DMS153 (cell line): Measurements from ENCODE around the gene IL1RAPL1.
"Not testable (repeated sequence)": the region's sequence is repeated elsewhere in the genome, so short reads cannot be mapped to it uniquely, and the experiment has no call there.

ENCODE experiments used
- DNase-seq: peaks from one replicate; lab custom pipeline; 2025; lab: John Stamatoyannopoulos, UW

Gene IL1RAPL1

DNA sequence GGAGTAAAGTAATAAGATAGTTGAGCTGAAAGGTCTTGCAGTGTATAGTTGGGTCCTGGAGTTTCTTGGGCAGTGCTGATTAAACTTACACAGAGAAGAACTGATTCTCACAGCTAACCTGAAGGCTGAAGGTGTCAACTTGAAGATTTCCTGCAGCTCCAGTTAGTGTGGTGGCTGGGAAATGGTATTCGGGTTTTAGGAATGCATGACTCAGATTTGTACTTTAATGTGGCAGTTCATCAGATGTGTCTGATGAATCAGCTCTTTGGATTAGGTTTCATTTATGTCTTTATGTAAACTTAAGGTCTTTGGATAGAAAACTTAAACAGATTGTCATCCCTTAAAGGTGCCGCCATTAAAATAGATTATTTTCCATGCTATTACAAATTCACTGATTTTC, 200.0 kb downstream of the IL1RAPL1 start:
- no peak for DNase-seq

DNA sequence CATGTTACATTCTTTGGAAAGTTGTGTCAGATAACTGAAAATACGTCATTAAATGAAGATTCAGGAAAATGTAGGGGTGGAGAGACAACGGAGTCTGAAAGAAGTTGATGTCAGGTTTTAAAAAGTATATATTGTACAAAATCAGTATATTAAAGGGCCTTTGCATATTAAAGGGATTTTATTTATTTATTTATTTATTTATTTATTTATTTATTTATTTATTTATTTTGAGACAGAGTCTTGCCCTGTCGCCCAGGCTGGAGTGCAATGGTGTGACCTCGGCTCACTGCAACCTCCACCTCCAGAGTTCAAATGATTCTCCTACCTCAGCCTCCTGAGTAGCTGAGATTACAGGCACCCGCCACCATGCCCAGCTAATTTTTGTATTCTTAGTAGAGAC, 213.4 kb downstream of the IL1RAPL1 start:
- DNase-seq, result not testable (repeated sequence)

DNA sequence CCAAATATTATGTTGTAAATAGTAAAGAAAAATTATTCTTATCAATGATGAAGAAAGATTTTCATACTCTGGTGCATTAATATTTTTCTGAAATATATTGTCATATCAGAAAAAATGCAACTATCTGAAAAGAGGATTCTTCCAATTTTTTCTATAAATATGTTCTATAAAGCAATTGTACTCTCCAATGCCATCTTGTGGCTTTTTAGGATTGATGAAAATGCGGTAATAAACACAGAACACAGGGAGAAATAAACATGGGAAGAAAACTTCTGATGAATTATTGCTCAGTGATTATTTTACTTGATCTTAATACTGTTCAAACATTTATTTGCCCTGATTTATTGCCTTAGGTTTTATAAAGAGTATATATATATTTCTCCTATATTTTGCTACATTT, 215.4 kb downstream of the IL1RAPL1 start:
- DNase-seq, result no peak

DNA sequence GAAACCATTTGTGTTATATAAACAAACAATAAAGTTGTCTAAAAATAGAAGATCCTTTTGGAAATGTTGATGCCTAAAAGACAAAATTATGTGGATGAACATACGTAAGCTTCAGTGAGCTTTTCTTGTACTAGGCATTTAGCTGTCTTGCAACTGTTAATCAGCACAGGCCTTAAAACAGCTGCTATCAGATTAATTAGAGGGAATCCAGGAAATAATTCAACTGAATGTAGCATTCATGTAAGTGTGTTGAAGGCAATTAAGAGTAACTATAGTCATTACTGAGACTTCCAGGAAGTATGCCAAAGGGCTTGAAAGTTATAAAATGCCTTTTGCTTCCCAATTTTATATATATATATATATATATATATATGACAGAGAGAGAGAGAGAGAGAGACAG, 248.7 kb downstream of the IL1RAPL1 start:
- DNase-seq, result no peak

DNA sequence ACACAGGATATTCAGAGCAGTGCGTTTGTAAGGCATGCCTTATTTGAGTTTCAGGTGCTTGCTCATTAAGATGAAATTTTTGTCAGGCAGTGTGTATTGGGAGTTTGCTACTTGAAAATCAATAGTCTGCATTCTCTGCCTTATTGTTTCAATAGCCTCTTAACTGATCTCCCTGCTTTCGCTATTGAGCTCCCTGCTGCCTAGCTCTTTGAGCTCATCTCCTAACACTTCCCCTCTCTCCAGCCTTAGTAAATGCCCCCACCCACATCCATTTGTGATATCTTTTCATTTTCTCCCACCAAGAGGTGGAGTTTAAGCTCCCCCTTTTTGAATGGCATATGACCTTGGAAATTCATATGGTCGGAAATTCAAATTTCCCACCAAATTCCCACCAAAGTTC, 256.6 kb downstream of the IL1RAPL1 start:
- DNase-seq, result no peak

DNA sequence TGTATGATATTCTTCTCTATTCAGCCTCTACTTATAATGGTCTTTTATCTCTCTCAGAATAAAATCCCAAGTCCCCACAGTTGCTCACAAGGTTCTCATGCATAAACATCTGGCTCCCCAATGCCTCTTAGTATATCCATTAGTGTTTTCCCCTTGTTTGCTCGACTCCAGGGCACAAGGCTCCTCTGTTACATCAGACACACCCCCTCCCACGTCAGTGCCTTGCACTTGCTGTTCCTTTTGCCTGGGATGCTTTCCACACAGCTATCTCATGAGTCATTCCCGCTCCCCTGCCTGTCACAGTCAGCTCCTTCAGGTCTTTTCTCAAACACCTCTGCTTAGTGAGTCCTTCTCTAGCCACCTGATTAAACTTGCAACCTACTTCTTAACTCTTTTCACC, 260.2 kb downstream of the IL1RAPL1 start:
- DNase-seq, result no peak

DNA sequence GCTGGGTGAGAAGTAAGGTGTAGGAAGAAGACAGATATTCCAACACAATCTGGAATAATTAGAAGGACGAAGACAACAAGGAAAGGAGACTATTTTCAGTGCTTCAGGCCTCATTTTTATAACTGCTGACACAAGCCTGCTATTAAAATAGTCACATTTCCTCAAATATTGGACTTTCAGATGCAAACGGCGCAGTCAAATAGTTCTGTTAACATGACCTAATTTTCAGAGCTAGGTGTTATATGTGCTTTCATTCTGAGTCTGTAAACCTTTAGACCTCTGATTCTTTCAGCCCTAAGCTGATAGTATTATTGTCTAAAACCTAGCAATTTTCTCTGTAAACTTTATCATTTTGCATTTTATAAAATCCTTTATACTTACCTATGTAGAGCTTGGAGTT, 261.5 kb downstream of the IL1RAPL1 start:
- no peak for DNase-seq

DNA sequence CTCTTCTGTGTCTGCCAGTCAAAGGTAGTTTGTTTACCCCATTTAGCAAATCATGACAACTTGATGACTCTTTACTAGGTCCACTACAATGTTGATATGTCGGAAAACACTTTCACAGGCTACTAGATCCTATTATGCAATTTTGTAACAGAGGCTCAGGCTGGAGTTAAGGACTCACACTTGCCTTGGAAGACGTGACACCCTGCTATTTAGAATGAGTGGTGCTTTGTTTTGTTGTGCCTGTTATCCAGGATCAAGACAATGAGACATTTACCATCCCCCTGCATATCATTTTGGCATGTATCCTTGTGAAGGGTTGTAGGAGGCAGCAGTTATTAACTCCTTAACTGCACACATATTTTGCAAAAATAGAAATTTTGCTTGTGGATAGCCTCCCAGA, 263.7 kb downstream of the IL1RAPL1 start:
- no peak for DNase-seq

DNA sequence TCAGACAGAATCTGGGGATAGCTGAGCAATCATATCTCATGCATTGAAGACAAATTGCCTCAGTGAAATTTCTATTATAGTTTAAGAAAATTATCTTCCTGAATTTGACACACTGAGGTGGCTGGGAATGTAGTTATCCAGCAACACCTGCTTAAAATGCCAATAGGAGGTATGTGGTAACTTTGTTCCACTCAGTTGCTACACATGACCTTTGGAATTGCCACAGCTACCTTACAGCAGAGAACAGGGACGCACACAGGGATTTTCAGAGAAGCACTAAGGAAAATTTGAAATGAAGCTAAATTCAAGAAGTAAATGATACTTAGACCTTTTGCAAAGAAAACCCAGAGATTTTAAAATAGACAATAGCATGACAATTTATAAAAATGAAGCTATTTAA, 264.6 kb downstream of the IL1RAPL1 start:
- DNase-seq, result no peak

DNA sequence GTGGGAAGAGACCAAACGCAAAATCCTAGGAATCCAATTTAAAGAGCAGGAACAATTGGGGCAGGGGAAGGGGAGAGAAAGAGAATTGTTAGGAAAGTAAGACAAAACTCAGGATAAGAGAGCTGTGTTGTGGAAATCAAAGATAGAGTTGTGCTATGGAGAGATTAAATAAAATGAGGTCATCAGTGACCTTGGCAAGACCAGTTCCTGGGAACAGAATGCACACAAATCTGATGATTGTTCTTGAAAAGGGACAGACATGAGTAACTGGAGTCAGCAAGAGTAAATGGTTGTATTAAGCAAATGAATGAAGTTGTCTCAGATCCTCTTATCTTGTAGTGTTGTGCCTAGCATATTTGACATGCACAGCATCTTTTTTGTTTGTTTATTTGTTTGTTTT, 267.4 kb downstream of the IL1RAPL1 start:
- DNase-seq, result no peak

DNA sequence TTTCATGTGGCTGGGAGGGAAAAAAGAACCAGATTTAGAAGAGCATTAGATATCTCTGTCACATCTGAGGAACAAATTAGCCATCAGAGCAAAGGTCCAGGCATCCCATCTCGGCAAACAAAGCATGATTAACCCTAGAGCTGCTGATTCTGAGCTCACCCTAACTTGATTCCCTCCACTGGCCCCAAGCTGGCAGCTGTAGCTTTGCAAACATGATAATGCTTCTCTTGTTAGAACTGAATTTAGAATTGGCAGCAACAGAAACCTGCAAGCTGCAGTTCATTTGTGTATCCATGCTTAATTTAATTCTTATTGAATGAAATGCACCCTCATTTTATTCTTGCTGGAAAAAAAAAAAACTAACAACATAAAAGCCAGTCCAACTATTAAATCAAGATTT, 289.2 kb downstream of the IL1RAPL1 start:
- DNase-seq, result no peak

DNA sequence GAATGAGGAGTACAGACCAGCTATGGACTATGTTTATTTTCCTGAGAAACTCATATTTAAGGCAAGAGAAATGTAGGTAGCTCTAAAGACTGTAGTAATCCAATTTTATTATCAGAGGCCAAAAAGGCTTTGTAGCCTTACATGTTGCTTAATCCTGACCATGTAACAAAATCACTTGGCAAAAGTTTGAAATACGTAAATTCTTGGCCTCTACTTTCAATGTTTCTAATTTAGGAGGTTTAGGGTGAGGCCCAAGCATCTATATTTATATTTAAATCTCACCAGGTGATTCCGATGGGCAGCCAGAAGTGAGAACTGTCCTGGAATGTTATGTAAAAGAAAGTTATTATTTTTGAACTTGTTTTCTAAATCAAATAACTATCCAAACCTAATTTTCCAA, 289.7 kb downstream of the IL1RAPL1 start:
- no peak for DNase-seq

DNA sequence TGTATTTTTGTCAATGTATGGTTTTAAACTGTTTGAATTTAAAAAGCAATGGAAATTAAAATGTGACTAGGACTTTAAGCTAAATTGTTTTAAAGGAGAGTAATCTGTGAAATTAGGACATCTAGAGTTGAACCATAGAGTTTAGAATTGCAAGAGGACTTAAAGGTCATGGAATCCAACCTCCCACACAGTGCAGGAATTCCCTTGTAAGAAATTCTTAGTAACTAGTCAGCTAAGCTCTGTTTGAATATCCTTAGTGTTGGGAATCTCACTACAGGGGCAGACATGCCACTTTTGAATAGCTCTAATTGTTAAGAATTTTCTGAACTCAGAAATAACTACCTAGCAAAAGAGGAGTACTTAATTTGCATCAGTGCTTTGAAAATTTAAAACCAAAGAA, 292.9 kb downstream of the IL1RAPL1 start:
- no peak for DNase-seq

DNA sequence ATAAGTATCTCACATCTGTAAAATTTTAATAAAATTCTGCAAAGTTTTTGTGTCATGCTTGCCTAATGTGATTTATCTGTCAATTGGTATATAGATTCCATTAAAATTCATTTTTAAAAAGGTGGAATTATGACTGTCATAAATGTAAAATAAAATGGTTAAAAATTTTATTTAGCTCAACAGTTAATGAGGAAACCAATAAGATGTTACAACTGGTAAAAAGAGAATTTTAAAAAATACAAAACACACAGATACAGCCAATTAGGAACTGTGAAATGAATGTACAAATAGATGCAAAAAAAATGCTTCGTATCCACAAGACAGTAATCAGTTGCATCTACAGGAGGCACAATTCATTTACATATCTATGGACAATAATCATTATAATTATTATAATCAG, 297.6 kb downstream of the IL1RAPL1 start:
- DNase-seq, result no peak

DNA sequence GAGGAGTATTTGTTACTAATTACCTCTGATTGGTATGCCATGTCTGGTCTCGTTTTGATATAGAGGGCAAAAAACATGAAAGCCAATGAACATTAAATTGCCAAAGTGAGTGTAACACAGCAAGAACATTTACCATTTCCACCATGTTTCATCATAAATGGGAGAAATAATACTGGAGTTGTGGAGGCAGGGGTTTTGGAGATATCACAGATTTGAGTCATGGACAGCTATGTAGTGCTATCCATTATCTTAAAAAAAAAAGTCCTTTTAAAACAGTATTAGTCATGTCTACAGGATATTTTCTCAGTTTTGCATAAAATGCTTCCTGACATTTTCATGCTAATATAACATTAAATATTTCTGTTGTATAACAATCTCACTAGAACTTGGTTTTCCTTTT, 301.2 kb downstream of the IL1RAPL1 start:
- no peak for DNase-seq

DNA sequence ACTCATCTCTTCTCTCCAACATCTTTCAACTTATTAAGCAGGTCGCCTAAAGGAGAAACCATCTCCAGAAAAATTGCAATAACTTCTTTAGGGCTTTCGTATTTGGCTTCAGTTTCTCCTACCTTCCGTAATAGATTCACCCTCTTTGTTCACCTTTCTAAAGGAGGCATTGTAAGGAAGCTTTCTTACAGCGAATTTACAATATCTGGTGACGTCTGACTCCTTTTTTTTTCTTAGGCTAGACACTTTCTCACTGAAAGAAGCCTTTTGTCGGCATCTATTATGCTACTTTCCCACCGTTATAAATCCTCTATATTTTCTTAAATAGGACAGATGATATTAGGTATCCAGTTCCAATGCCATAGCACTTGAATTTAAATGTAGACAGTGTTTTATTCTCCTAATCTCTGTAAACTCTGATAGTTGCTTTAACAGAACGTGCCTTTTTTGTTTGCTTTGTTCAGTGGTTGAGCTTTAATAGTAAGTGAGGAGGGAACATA, 302.4 kb downstream of the IL1RAPL1 start:
- no peak for DNase-seq

DNA sequence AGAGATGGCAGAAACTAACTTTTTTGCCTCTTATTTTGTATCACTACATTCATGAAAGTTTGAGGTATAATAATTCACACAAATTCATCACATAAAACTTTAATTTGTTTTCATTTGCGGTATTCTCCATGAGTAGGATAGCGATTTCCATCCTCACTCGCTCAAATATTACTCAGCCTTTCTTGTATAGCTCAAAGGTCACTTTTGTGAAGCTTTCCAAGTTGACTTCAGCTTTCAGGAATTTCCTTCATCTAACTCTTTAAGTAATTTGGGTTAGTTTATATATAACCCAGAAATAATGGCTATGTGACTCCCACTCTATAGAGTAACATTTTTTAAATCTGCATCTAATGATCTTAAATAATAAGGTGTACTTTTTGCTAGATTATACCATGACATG, 314.4 kb downstream of the IL1RAPL1 start:
- DNase-seq, result no peak

DNA sequence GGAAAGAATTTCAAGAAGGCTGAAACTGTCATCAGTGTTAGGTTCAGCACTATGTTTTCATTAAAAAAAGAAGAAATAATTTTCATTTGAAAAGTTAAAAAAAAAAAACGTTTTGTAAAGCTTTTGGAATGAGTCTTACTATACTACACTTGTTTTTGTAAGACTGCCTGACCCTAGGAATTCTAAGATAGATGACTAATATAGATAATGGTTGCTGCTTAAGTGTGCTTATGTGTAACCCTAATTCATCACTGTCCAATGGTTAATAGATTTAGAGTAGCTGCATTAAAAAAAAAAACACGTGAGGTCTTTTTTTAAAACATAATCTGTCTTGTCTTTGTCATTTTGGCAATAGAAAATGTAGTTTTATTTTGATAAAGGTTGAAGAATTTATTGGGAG, 323.2 kb downstream of the IL1RAPL1 start:
- no peak for DNase-seq

DNA sequence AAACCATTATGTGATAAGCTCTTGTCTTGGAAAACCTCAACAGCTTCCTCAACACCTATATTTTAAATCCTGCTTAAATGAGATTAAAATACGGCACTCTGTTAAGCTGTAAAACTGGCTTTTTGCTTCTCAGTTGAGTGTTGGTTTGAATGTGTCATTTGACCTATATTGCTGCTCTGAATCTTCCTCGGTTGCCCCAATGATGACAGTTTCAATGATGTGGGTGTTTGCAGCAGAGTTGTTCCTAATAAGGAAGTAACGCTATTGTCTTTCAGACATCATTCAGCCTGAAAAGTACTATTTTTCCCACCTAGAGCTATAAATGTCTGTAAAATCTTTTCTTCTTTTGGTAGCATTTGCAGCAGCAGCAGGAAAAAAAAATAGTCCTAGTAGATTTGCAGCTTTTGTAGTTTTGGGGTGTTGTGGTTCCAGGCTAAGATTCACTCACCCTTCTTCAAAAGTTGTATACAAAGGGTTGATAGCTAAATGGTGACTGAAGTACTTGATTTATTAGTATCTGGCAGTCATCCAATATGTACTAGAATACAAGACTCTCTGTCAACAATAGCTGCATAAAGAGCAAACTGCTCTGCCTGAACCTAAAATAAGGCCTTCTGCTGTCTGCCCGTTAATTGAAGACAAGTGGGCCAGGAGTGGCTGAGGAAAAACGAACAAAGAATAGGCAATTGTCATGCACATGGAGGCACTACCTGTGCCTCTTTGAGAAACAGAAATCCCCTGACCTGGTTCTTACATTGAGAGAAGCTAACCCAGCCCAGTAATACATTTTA, 333.1 kb downstream of the IL1RAPL1 start:
- DNase-seq, result peak; percentile 89

DNA sequence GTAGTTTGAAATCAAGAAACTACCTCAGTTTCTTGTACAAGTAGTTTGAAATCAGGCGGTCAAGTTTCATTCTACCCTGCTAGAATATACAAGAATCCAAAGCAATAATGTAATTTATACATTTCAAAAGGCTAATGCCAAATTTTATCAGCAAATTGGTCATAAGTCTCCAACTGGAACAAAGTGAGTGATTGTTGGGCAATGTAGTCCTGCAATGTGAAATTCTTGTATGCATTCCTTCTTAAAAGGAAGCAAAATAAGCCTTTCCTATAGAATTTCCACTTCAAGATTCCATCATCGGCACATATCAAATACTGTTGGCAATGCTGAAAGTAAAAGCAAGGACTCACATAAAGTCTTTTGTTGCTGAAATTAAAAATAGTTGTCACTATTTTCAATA, 334.9 kb downstream of the IL1RAPL1 start:
- no peak for DNase-seq

DNA sequence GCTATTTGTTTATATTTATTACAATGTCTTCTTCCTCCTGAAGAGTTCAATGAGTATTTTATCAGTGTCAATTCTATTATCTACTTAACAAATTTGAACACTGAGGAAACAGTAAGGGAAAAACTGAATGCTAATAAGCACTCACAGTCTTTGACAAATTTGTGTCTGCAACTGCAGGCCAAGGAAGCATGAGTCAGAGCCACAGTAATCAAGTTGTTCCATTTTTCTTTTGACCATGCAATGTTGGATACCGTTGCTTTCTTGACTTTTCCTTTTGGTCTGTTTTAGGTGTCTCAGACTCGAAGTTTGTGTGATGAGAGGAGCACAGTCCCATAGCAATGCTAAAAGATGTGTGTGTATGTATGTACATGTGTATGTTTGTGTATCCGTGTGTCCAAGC, 359.6 kb downstream of the IL1RAPL1 start:
- no peak for DNase-seq

DNA sequence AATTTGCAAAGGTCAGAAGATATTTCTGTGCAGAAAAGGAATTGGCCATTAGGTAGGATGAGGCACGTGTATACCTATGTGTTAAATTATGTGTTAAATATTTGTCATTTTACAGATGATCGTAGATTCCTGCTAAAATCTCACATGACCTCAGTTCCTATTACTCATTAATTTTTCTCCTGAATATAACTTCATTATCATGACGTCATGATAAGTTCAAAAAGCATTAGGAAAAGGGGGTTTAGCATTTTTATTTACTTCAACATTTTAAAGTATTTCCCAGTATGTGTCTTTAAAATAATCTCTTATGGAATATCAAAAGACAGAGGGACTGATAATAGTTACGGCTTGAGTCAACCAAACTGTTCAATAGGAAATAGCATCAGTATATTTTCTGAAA, 372.8 kb downstream of the IL1RAPL1 start:
- no peak for DNase-seq

DNA sequence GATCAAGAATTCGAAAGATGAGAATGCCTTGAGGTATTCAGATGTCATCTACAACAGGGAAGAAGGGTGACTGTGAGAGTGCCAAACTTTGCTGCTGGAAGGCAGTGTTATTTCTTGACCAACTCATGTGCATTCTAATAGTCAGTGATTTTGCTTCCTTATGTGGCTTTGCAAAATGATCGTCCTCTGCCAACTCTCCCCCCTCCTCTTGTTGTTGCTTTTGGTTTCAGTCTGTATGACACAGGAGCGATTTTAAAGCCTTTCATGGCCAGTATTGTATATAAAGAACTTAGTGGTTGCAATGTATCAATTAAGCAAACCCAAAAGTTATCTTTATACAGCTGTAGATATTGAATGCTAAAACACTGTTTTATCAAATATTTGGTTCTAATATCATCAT, 379.1 kb downstream of the IL1RAPL1 start:
- no peak for DNase-seq

DNA sequence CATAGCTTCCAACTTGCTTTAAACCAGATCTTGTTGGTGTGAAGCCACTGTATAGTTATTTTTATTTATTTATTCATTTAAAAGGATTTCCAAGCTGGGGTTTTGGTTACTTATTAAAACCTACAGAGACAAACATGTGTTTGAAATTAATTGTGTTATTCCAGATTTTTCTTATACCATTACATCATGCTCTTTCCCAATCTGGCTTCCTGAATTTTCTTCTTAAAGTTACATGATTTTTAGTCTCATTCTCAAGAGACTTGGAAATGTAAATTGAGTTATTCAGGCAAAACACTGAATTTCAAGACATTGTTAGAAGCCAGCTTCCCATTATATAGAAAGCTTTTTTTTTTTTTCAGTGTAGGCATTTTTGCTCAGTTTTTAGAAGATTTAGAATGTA, 381.9 kb downstream of the IL1RAPL1 start:
- no peak for DNase-seq
